Measurements from ENCODE around the gene PTS.

- TF ChIP-seq CTCF (conservative IDR thresholded peaks at IDR 0.05 in 1 of 2, IDR thresholded peaks at IDR 0.05 in 1 of 2; ENCODE audit: extremely low read depth in 1 of 2, insufficient read depth in 1 of 2, low read depth in 1 of 2, low read length in 2 of 2) (no peak), EZH2 (IDR thresholded peaks at IDR 0.05; ENCODE audit: borderline replicate concordance, low read length) (no peak)
These were observed 46.6 kb upstream of the PTS start for GRCh38 chr11:112179601-112180000.

All from mammary epithelial cell (primary cell).